GM12864 (cell line): ENCODE results near the gene EVI5.

ENCODE experiments used
- DNase-seq: peaks from one replicate; pipeline ENCODE4 v3.0.0-alpha.2; 2011; ENCODE audit warnings: low read depth
- H3K4me3 ChIP-seq: 2 replicates; pipeline ENCODE4 v1.5.1; 2011; ENCODE audit warnings: mild to moderate bottlenecking, low read depth, low read length, control low read depth
- CTCF ChIP-seq: IDR thresholded peaks from 2 replicates; pipeline ENCODE4 v1.5.1; 2011; ENCODE audit warnings: low read depth, mild to moderate bottlenecking, moderate library complexity, low read length, control low read depth, inconsistent platforms; ENCODE audit errors: missing control alignments

The EVI5 gene

GRCh38 chr1:92464588-92465255 is 320.2 kb downstream of the EVI5 start:
- no peak overlapping the region for H3K4me3 ChIP-seq
- no peak for DNase-seq
- TF ChIP-seq CTCF, result no peak

- no peak overlapping the region for H3K4me3 ChIP-seq
- no peak for TF ChIP-seq CTCF
- no peak for DNase-seq
Measured at GRCh38 chr1:92461364-92462097, 323.4 kb downstream of the EVI5 start.

GRCh38 chr1:92459871-92460320 is 325.0 kb downstream of the EVI5 start:
- no peak overlapping the region for H3K4me3 ChIP-seq
- no peak for DNase-seq
- no peak for TF ChIP-seq CTCF
